ENCODE data around the gene CDC42EP4.

DNA sequence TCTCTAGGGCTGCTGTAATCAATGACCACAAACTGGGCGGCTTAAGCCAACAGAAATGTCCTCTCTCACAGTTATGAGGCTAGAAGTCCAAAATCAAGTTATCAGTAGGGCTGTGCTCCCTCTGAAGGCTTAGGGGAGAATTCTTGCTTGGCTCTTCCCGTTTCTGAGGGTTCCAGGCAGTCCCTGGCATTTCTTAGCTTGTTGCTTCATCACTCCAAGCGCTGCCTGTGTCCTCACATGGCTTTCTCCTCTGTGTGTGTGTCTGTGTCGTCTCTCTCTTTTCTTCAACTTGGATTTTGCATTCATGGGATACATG, 13.7 kb upstream of the CDC42EP4 start:
- TF ChIP-seq, protein P1, sequence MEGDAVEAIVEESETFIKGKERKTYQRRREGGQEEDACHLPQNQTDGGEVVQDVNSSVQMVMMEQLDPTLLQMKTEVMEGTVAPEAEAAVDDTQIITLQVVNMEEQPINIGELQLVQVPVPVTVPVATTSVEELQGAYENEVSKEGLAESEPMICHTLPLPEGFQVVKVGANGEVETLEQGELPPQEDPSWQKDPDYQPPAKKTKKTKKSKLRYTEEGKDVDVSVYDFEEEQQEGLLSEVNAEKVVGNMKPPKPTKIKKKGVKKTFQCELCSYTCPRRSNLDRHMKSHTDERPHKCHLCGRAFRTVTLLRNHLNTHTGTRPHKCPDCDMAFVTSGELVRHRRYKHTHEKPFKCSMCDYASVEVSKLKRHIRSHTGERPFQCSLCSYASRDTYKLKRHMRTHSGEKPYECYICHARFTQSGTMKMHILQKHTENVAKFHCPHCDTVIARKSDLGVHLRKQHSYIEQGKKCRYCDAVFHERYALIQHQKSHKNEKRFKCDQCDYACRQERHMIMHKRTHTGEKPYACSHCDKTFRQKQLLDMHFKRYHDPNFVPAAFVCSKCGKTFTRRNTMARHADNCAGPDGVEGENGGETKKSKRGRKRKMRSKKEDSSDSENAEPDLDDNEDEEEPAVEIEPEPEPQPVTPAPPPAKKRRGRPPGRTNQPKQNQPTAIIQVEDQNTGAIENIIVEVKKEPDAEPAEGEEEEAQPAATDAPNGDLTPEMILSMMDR (IDR thresholded peaks at IDR 0.05; ENCODE audit: low read depth, low read length): no peak
- no peak for TF ChIP-seq EZH2phosphoT487 (IDR thresholded peaks at IDR 0.05; ENCODE audit: low read depth)
